Stimulated activated CD8-positive, alpha-beta memory T cell treated with anti-CD3 and anti-CD28 coated beads, Interleukin-4, amount 100 ng/mL, for 4 hours (primary cell): ENCODE data around the gene WNT9B.
"Not testable (repeated sequence)": the region's sequence is repeated elsewhere in the genome, so short reads cannot be mapped to it uniquely, and the experiment has no call there.

Experiments used
- DNase-seq, 2 donors: peaks; one replicate each; pipeline ENCODE4 v3.0.0-alpha.2; 2020; ENCODE audit warnings: low read depth in 2 of 2, low spot score in 1 of 2

WNT9B gene

GRCh38 chr17:46908068-46908737 lies 56.8 kb downstream of the WNT9B start:
- no peak for DNase-seq

- no peak for DNase-seq
These were observed 59.0 kb downstream of the WNT9B start for GRCh38 chr17:46910179-46910927.

GRCh38 chr17:46911311-46911710 lies 59.9 kb downstream of the WNT9B start:
- no peak for DNase-seq

DNA sequence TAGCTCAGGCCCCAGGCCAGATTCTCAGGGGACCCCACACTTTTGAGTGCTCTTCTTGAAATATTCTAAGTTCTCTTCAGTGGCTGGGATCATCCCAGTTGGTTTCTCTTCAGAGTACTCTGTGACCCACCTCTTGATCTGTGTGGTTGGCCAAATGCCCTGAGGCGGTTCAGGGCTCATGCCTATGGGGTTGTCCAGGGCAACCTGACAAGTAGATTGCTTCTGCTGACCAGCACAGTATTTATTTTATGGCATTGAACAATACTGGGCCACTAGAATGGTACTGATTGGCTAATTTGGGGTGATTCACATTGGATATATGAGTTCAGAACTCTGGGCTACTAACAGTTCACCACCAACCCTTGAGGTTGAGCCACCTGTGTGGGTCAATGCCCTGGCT lies 64.2 kb downstream of the WNT9B start:
- DNase-seq, result no peak

GRCh38 chr17:46916211-46916610 lies 64.8 kb downstream of the WNT9B start:
- DNase-seq, result no peak

- DNase-seq, result no peak
These were observed 65.2 kb downstream of the WNT9B start for GRCh38 chr17:46916623-46917022.

DNA sequence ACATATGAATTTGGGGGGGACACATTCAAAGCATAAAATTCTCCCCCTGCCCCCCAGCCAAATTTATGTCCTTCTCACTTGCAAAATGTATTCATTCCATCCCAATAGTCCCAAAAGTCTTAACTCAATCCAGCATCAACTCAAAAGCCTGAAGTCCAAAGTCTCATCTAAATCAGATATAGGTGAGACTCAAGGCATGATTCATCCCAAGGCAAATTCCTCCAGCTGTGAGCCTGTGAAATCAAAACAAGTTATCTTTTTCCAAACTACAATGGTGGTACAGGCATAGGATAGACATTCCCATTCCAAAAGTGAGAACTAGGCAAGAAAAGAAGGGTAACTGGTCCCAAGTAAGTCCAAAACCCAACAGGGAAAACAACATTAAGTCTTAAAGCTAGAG lies 65.7 kb downstream of the WNT9B start:
- DNase-seq, result no peak

GRCh38 chr17:46917516-46917915 lies 66.1 kb downstream of the WNT9B start:
- no peak for DNase-seq

DNA sequence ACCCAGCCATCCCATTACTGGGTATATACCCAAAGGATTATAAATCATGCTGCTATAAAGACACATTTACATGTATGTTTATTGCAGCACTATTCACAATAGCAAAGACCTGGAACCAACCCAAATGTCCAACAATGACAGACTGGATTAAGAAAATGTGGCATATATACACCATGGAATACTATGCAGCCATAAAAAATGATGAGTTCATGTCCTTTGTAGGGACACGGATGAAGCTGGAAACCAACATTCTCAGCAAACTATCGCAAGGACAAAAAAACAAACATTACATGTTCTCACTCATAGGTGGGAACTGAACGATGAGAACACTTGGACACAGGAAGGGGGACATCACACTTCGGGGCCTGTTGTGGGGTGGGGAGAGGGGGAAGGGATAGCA lies 70.6 kb downstream of the WNT9B start:
- DNase-seq, result not testable (repeated sequence)

- DNase-seq, result no peak
These were observed 71.1 kb downstream of the WNT9B start for GRCh38 chr17:46922487-46922803.

GRCh38 chr17:46922804-46923635 lies 71.6 kb downstream of the WNT9B start, which contains the start of gene GOSR2:
Gene GOSR2 (plus strand): TSS chr17:46923160. CDS start chr17:46923193, 33 bp downstream.
- DNase-seq, result peak; percentile 74 to 82

DNA sequence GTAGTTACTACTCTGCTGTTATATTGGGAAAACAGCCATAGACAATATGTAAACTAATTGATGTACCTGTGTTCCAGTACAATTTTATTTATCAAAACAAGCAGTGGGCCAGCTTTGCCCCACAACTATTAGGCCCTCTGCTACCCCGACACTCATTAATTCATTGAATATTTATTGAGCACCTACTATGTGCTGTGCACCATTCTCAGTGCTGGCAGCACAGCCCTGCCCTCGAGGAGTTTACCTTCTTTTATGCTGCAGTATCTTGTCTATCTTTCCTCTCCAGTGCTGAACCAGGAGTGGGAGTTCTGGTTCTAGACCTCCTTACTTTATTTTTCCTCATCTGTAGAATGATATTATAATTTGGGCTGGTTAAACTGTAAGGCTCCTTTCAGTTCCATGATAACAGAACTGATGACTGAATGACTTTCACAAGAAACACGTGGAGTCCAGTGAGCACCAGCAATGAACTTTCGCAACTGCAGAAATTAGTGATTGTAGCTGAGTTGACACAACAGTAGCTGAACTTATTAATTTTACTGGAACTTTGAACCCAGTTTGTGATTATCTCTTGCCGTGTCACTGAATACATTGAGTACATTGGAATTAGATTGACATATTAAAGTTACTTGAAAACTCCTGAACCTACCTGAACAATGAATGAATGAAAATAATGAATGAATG lies 73.9 kb downstream of the WNT9B start:
- DNase-seq, result no peak

DNA sequence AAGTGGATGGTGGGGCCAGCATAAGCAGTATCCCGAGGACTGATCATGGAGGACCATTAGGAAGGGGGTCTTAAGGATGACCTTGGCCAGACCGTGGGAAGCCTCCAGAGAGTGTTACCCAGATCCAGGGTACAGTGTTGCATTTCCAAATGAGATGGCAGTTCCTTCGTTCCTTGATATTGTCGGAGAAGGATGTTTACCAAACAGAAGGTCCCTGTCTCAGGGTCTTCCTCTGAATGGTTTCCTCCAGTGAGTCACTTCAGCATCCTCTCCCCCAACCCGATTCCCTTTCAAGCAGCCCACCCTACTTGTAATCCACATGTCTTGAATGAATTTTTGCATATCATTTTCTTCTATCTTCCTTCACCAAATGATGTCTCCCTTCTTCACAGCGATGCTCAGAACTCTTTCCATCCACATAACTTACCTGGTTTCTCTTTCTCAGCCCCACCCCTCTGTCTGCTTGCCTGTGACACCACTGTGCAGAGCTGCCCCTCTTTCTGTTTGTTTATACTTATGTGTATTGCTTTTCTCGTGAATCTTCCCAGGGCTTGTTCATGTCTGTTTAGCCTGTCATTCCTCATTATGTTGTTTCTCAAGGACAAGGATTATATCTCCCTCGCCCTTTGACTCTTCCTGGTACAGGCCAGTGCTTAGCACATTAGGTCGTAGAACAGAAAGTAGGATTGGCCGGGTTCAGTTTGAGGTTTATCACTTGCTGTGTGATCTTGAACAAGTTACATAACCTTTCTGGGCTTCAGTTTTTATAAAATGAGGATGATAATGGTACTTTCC lies 77.3 kb downstream of the WNT9B start:
- no peak for DNase-seq

GRCh38 chr17:46929413-46929812 lies 78.0 kb downstream of the WNT9B start:
- DNase-seq, result no peak

DNA sequence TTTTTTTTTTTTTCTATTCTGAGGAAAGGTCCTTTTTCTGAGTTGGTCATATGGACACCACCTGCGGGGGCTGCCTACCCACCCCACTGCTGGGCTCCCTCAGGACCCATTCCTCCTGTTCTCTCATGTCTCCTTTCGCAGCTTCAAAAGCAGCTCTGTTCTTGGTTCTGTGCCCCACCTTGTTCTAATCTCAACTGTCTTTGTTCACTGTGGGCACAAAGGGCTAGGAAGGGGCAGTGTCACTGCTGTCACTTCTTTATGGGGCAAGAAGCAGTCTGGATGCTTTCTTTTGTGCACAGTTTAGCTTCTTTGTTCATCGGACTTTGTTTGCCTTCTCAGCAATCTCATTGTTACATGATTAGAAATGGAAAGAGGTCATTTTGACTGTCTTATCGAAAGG lies 78.7 kb downstream of the WNT9B start:
- no peak for DNase-seq

GRCh38 chr17:46931596-46931995 lies 80.2 kb downstream of the WNT9B start:
- no peak for DNase-seq

DNA sequence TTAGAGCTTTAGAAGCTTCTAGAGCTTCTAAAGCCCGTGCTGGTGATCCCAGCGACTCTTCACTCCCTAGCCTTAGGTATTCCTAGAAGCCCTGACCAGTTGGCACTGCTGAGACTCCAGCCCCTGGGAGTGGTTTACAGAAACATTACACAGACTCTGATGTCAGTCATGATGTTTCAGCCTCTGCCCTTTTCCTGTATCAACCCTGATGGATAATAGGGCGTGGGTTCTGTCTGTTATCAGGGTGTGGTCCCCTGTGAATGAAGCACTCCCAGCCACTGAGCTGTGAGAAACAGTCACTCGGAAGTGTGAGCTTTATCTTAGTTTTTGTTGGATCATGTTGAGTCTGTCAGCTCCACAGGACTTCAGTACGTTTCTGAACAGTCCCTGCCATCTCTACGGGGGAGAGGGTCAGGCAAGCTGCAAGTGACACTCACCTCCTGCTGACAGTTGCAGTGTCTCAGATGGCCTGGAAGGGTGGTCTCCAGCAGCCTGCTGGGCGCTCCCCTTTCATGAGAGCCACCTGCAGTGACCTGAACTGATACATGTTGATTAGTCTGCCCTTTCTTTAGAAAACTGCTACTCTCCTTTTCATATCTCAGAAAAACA lies 84.4 kb downstream of the WNT9B start:
- no peak for DNase-seq
